ENCODE measurements around the gene ACTL10.

Gene ACTL10

GRCh38 chr20:33689973-33690372, 23.2 kb downstream of the ACTL10 start:
- WGBS (ENCODE audit: extremely low coverage, insufficient coverage, insufficient read length) = no CpG with 5 or more reads among the region's 4 CpGs
- no peaks in the 10 kb centered on the region for H3K9me3 ChIP-seq (ENCODE audit: insufficient read depth, low read depth, low read length)
- peaks cover 2% of the 10 kb centered on the region for H3K79me2 ChIP-seq (ENCODE audit: control insufficient read depth, insufficient read depth, low read length, poor library complexity)
- no peak overlapping the region for H4K8ac ChIP-seq (ENCODE audit: low read depth, low read length)
- H3K9ac ChIP-seq (ENCODE audit: low read length) = no peak overlapping the region
- no peak overlapping the region for H3K4ac ChIP-seq (ENCODE audit: low read depth, low read length)
- H3K4me2 ChIP-seq (ENCODE audit: low read length) = no peak overlapping the region
- no peak overlapping the region for H2BK12ac ChIP-seq (ENCODE audit: low read length)
- H3K23ac ChIP-seq (ENCODE audit: low read length) = no peak overlapping the region
- no peak overlapping the region for H3K14ac ChIP-seq (ENCODE audit: low read length)
- no peaks in the 10 kb centered on the region for H3K27me3 ChIP-seq (ENCODE audit: insufficient read depth, low read length)
- DNase-seq = no peak
- no peaks in the 10 kb centered on the region for H3K36me3 ChIP-seq (ENCODE audit: control insufficient read depth in 1 of 2, insufficient read depth in 2 of 2, low read length in 2 of 2)
- H3K18ac ChIP-seq (ENCODE audit: low read length) = no peak overlapping the region
- H2BK120ac ChIP-seq (ENCODE audit: insufficient read depth, low read length, poor library complexity) = no peak overlapping the region
- no peak overlapping the region for H2AFZ ChIP-seq (ENCODE audit: insufficient read depth, low read length, poor library complexity)
- H4K91ac ChIP-seq (ENCODE audit: low read depth, low read length) = no peak overlapping the region
- no peaks in the 10 kb centered on the region for H3K79me1 ChIP-seq (ENCODE audit: low read length)
- H4K12ac ChIP-seq (ENCODE audit: low read depth, low read length) = no peak overlapping the region
- no peak overlapping the region for H2BK5ac ChIP-seq (ENCODE audit: low read depth, low read length, poor library complexity)
- H3K4me3 ChIP-seq (ENCODE audit: low read depth, low read length) = no peak overlapping the region
- no peak overlapping the region for H3K27ac ChIP-seq (ENCODE audit: low read depth, low read length)
- no peak overlapping the region for H2AK5ac ChIP-seq (ENCODE audit: low read length)
- H3K4me1 ChIP-seq (ENCODE audit: control insufficient read depth in 1 of 2, insufficient read depth in 2 of 2, low read length in 2 of 2) = peaks cover 7 to 11% of the 10 kb centered on the region in 2 experiments

GRCh38 chr20:33693289-33693688, 26.5 kb downstream of the ACTL10 start:
- H3K9ac ChIP-seq (ENCODE audit: low read length) = no peak overlapping the region
- H2AFZ ChIP-seq (ENCODE audit: insufficient read depth, low read length, poor library complexity) = no peak overlapping the region
- H3K27ac ChIP-seq (ENCODE audit: low read depth, low read length) = no peak overlapping the region
- H4K91ac ChIP-seq (ENCODE audit: low read depth, low read length) = no peak overlapping the region
- H2AK5ac ChIP-seq (ENCODE audit: low read length) = no peak overlapping the region
- H3K36me3 ChIP-seq (ENCODE audit: control insufficient read depth in 1 of 2, insufficient read depth in 2 of 2, low read length in 2 of 2) = no peaks in the 10 kb centered on the region
- peaks cover under 1% of the 10 kb centered on the region for H3K9me3 ChIP-seq (ENCODE audit: insufficient read depth, low read depth, low read length)
- no CpG with 5 or more reads among the region's 5 CpGs for WGBS (ENCODE audit: extremely low coverage, insufficient coverage, insufficient read length)
- H3K4me3 ChIP-seq (ENCODE audit: low read depth, low read length) = no peak overlapping the region
- H3K79me1 ChIP-seq (ENCODE audit: low read length) = no peaks in the 10 kb centered on the region
- H3K79me2 ChIP-seq (ENCODE audit: control insufficient read depth, insufficient read depth, low read length, poor library complexity) = no peaks in the 10 kb centered on the region
- H3K4ac ChIP-seq (ENCODE audit: low read depth, low read length) = no peak overlapping the region
- no peaks in the 10 kb centered on the region for H3K4me1 ChIP-seq (ENCODE audit: control insufficient read depth in 1 of 2, insufficient read depth in 2 of 2, low read length in 2 of 2)
- H4K12ac ChIP-seq (ENCODE audit: low read depth, low read length) = no peak overlapping the region
- H3K23ac ChIP-seq (ENCODE audit: low read length) = no peak overlapping the region
- H2BK12ac ChIP-seq (ENCODE audit: low read length) = no peak overlapping the region
- no peak overlapping the region for H4K8ac ChIP-seq (ENCODE audit: low read depth, low read length)
- no peak overlapping the region for H3K4me2 ChIP-seq (ENCODE audit: low read length)
- H2BK120ac ChIP-seq (ENCODE audit: insufficient read depth, low read length, poor library complexity) = no peak overlapping the region
- DNase-seq = no peak
- H2BK5ac ChIP-seq (ENCODE audit: low read depth, low read length, poor library complexity) = no peak overlapping the region
- H3K27me3 ChIP-seq (ENCODE audit: insufficient read depth, low read length) = no peaks in the 10 kb centered on the region
- H3K18ac ChIP-seq (ENCODE audit: low read length) = no peak overlapping the region
- no peak overlapping the region for H3K14ac ChIP-seq (ENCODE audit: low read length)

DNA sequence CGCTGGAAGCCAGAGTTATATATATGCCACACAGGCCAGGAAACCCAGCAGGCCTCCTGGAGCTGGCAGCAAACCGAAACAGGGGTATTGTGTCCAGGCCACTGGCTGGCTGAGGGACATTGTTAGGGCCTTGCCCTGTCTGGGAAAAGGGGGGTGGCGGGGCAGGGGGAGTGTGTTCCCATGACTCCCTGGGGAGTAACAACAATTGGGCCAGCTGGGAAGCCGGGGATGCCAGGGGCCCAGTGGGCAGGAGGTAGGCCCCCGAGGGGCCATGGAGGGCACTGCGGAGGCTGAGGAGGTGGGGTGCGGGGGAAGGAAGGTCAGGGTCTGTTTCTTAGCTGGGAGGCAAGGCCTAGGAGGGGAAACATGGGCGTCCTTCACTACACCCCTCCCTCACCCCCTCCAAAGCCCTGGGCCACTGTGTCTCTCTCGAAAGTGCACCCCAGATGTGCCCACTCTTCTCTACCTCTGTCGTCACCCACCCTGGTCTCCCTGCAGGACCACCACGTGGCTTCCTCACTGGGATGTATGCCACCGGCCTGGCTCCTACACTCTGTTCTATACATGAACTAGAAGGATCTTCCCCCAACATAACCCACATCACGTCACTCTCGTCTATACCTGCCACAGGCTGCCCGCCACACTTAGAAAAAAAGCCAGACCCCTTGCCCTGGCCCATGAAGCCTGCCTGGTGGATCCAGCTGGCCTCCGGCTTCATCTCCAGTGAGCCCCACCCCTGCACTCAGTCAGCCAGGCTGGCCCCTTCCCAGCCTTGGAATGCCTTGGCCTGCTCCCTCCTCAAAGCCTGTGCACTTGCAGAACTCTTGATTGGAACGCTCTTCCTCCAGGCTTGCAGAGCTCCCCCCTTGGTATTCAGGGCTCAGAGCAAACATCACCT, 27.2 kb downstream of the ACTL10 start:
- H2BK120ac ChIP-seq (ENCODE audit: insufficient read depth, low read length, poor library complexity) = no peak overlapping the region
- no peak overlapping the region for H3K23ac ChIP-seq (ENCODE audit: low read length)
- no peaks in the 10 kb centered on the region for H3K79me2 ChIP-seq (ENCODE audit: control insufficient read depth, insufficient read depth, low read length, poor library complexity)
- peaks cover 2% of the 10 kb centered on the region for H3K9me3 ChIP-seq (ENCODE audit: insufficient read depth, low read depth, low read length)
- H2BK12ac ChIP-seq (ENCODE audit: low read length) = no peak overlapping the region
- no peaks in the 10 kb centered on the region for H3K79me1 ChIP-seq (ENCODE audit: low read length)
- no peak overlapping the region for H2BK5ac ChIP-seq (ENCODE audit: low read depth, low read length, poor library complexity)
- H3K36me3 ChIP-seq (ENCODE audit: control insufficient read depth in 1 of 2, insufficient read depth in 2 of 2, low read length in 2 of 2) = no peaks in the 10 kb centered on the region
- H4K8ac ChIP-seq (ENCODE audit: low read depth, low read length) = no peak overlapping the region
- no peak overlapping the region for H3K18ac ChIP-seq (ENCODE audit: low read length)
- no peaks in the 10 kb centered on the region for H3K27me3 ChIP-seq (ENCODE audit: insufficient read depth, low read length)
- no peak overlapping the region for H3K4ac ChIP-seq (ENCODE audit: low read depth, low read length)
- DNase-seq = no peak
- no peak overlapping the region for H3K9ac ChIP-seq (ENCODE audit: low read length)
- H3K27ac ChIP-seq (ENCODE audit: low read depth, low read length) = no peak overlapping the region
- no peak overlapping the region for H3K4me2 ChIP-seq (ENCODE audit: low read length)
- no peak overlapping the region for H3K14ac ChIP-seq (ENCODE audit: low read length)
- H2AFZ ChIP-seq (ENCODE audit: insufficient read depth, low read length, poor library complexity) = no peak overlapping the region
- no peaks in the 10 kb centered on the region for H3K4me1 ChIP-seq (ENCODE audit: control insufficient read depth in 1 of 2, insufficient read depth in 2 of 2, low read length in 2 of 2)
- H3K4me3 ChIP-seq (ENCODE audit: low read depth, low read length) = no peak overlapping the region
- no peak overlapping the region for H4K91ac ChIP-seq (ENCODE audit: low read depth, low read length)
- no CpG with 5 or more reads among the region's 17 CpGs for WGBS (ENCODE audit: extremely low coverage, insufficient coverage, insufficient read length)
- no peak overlapping the region for H2AK5ac ChIP-seq (ENCODE audit: low read length)
- H4K12ac ChIP-seq (ENCODE audit: low read depth, low read length) = no peak overlapping the region

GRCh38 chr20:33694639-33695012, 27.9 kb downstream of the ACTL10 start:
- Histone ChIP-seq H3K4me2 (ENCODE audit: low read length) (no peak overlapping the region), H3K9me3 (ENCODE audit: insufficient read depth, low read depth, low read length) (peaks cover 2% of the 10 kb centered on the region), H3K4me1 (ENCODE audit: control insufficient read depth in 1 of 2, insufficient read depth in 2 of 2, low read length in 2 of 2) (no peaks in the 10 kb centered on the region), H3K79me2 (ENCODE audit: control insufficient read depth, insufficient read depth, low read length, poor library complexity) (no peaks in the 10 kb centered on the region), H3K4me3 (ENCODE audit: low read depth, low read length) (no peak overlapping the region), H4K8ac (ENCODE audit: low read depth, low read length) (no peak overlapping the region), H3K23ac (ENCODE audit: low read length) (no peak overlapping the region), H4K12ac (ENCODE audit: low read depth, low read length) (no peak overlapping the region), H3K36me3 (ENCODE audit: control insufficient read depth in 1 of 2, insufficient read depth in 2 of 2, low read length in 2 of 2) (no peaks in the 10 kb centered on the region), H2BK120ac (ENCODE audit: insufficient read depth, low read length, poor library complexity) (no peak overlapping the region), H2BK12ac (ENCODE audit: low read length) (no peak overlapping the region), H2AFZ (ENCODE audit: insufficient read depth, low read length, poor library complexity) (no peak overlapping the region), H3K79me1 (ENCODE audit: low read length) (no peaks in the 10 kb centered on the region), H3K27me3 (ENCODE audit: insufficient read depth, low read length) (no peaks in the 10 kb centered on the region), H4K91ac (ENCODE audit: low read depth, low read length) (no peak overlapping the region), H3K27ac (ENCODE audit: low read depth, low read length) (no peak overlapping the region), H3K14ac (ENCODE audit: low read length) (no peak overlapping the region), H2AK5ac (ENCODE audit: low read length) (no peak overlapping the region), H3K9ac (ENCODE audit: low read length) (no peak overlapping the region), H3K18ac (ENCODE audit: low read length) (no peak overlapping the region), H2BK5ac (ENCODE audit: low read depth, low read length, poor library complexity) (no peak overlapping the region), H3K4ac (ENCODE audit: low read depth, low read length) (no peak overlapping the region)
- WGBS (ENCODE audit: extremely low coverage, insufficient coverage, insufficient read length) = no CpG with 5 or more reads among the region's 6 CpGs
- no peak for DNase-seq
